Measurements from ENCODE around the gene PYGB. TPM values are rescaled to one million over a fixed set of nuclear protein-coding genes. Genes with fewer than 3 reads are reported as not detected.
A peak's percentile ranks its signal among the peaks of the same experiment; 100 is the strongest.

Gene PYGB
- total RNA-seq, 8 experiments from 2014 or later: 40.5 to 140 (median 65.8) TPM

DNA sequence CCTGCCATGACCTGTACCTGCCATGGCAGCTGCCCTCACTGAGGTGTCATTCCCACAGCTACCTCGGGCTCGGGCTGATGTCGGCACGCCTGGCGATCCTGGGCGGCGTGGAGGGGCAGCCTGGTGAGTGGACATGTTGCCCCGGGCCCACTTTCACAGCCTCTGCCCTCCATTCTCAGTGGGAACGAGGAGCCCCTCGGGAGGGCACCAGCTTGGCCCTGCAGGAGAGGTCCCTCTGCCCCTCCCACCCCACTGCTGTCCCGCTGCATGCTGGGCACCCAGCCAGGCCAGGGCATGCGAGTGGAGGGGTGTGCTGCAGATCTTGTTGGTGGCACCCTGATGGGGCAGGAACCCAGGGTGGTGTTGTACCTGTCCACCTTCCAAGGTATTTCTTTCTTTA is 29.4 kb upstream of the PYGB start:
- Histone ChIP-seq H3K27ac (no peak overlapping the region), H3K4me1 (replicated peaks in 1 of 2) (peaks cover 6 to 14% of the 10 kb centered on the region in 2 donors), H3K4me3 (no peak overlapping the region)
- no peak for ATAC-seq (replicated peaks in 6 of 8)
- no CpG with 5 or more reads among the region's 12 CpGs for WGBS, 10 experiments
- in situ Hi-C loops (cut with MboI; ENCODE audit: low pct_unique_long_range_greater_than_20kb in 2 of 9, low sequenced_read_pairs in 9 of 9, unreplicated experiment in 9 of 9): no loop called here

DNA sequence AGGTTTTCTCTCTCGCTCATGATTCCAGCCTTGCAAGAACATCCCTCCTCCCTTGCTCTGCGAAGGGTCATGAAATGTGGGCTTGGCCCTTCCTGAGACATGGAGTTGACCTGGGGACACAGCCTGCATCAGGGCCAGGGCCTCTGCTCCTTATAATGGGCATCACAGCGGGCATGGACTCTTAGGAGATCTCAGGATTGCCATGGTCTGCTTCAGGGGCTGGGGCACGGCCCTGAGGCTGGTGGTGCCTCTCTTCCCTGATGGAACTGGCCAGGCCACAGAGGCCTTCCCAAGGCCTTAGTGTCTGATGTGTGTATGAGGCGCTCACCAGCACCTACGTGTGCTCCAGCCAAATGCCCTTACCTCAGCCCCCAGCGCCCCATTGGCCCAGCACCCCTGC is 28.5 kb upstream of the PYGB start:
- ATAC-seq (replicated peaks in 6 of 8): no peak
- in situ Hi-C loops (cut with MboI; ENCODE audit: low pct_unique_long_range_greater_than_20kb in 2 of 9, low sequenced_read_pairs in 9 of 9, unreplicated experiment in 9 of 9): no loop called here

DNA sequence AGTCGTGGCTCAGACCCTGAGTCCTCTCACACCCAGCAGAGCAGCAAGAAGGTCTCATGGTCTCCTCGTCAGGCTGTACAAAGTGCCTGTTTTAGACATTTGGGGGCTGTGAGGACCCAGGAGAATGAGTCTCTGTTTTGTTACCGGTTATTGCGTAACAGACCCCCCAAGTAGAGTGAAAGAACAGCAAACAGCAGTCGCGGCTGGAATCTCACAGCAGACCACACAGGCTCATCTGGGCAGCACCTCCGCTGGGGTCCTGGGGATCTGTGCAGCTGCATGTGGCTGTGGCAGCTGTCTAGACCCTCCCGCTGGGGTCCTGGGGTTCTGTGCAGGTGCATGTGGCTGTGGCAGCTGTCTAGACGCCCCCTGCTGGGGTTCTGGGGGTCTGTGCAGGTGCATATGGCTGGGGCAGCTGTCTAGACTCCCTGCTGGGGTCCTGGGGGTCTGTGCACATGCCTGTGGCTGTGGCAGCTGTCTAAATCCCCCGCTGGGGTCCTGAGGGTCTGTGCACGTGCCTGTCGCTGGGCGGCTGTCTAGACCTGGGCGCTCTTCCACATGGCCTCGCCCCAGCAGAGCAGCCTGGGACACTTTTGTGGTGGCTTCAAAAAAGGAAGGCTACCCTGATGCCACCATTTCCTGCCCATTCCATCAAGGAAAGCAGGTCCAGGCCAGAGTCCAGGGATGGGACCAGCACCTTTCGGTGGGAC is 27.7 kb upstream of the PYGB start:
- Histone ChIP-seq H3K4me3 (no peak overlapping the region), H3K27ac (no peak overlapping the region), H3K4me1 (replicated peaks in 1 of 2) (peaks cover 7 to 14% of the 10 kb centered on the region in 2 donors)
- peak in 1 of 8 experiments; percentile 27 for ATAC-seq (replicated peaks in 6 of 8)
- WGBS, 10 experiments: 40 to 100% (median 85%) methylated on average over 1 to 9 of the region's 16 CpGs; no CpG with 5 or more reads in 2 of the 10 experiments
- in situ Hi-C loops (cut with MboI; ENCODE audit: low pct_unique_long_range_greater_than_20kb in 2 of 9, low sequenced_read_pairs in 9 of 9, unreplicated experiment in 9 of 9): no loop called here

More for the DNA sequence above, 28.5 kb upstream of the PYGB start:
- 80 to 100% methylated on average over 1 of the region's 7 CpGs; no CpG with 5 or more reads in 8 of the 10 experiments for WGBS, 10 experiments
- H3K4me3 ChIP-seq: no peak overlapping the region
- no peak overlapping the region for H3K27ac ChIP-seq
- peaks cover 7 to 14% of the 10 kb centered on the region in 2 donors for H3K4me1 ChIP-seq (replicated peaks in 1 of 2)

DNA sequence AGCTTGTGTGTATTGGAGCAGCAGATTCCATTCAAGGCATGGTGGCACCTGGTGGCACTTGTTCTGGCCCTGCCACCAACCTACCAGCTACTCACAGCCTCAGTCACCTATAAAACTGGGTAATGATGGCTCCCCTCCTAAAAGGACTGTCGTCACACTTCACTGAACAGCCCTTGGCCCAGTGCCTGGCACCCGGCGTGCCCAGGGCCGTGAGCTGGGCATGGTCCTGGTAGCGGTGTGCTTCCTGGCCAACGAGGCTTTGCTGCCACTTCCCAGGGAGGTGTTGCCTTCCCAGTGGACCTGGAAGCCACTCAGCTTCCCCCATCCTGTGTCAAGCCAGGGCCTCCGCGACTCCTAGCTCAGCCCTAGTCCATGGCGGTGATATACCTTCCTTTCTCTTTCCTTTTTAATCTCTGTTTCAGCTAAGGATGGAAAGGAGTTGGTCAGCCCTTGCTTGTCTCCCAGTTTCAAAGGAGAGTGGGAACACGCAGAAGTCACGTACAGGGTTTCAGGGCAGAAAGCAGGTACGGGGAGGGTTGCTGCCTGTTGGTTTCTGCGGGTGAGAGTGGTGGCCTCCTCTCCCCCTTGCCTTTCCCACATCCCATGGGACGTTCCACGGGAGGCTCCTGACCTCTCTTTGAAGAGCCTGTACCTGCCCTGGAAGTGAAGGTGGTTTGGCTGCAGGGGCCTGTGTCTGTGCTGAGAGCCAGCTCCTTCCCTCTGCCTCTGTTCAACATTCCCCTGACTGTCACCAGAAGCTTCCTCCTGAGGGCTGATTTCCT is 26.9 kb upstream of the PYGB start:
- in situ Hi-C loops (cut with MboI; ENCODE audit: low pct_unique_long_range_greater_than_20kb in 2 of 9, low sequenced_read_pairs in 9 of 9, unreplicated experiment in 9 of 9): no loop called here
- no peak for ATAC-seq (replicated peaks in 6 of 8)
- Histone ChIP-seq H3K4me1 (replicated peaks in 1 of 2) (peaks cover 7 to 14% of the 10 kb centered on the region in 2 donors), H3K4me3 (no peak overlapping the region), H3K27ac (no peak overlapping the region)
- WGBS, 10 experiments: 60 to 100% (median 95%) methylated on average over 1 to 9 of the region's 15 CpGs; no CpG with 5 or more reads in 4 of the 10 experiments

DNA sequence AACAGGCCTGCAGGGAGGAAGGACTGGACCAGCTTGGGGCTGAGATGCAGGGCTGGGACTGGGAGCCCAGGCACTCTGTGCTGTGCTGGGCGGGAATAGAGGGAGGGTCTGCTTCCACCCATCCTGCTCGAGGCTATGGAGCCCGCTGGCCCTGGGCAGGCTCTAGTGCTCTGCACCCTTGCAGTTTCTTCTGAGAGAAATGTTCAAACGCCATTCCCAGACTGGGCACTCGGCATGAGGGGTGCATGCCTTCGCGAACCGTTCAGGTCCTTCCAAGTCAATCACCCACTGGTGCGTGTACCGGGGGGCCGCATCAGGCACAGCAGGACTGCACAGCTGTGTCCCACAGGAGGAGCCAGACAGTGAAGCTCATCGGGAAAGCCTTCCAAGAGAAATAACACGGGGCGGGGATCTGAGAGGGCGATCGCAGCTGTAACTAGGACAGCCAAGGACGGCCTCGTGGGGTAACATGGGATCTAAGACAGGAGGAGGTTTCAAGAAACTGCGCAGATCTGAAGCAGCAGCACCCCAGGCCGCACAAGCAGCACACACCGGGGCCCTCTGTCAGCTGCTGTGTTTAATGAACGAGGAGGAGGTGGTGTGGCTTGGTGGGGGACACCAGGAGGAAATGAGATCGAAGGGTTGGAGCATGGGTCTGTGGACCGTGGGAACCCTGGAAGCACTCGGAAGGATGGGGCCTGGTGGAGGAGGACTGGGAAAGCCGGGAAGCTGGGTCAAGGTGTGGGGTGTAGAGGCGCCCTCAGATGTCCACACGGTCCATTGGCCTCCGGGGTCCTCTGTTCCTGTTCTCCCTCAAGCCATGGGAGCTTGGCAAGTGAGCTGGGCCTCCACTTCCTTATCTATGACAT is 26.1 kb upstream of the PYGB start:
- no peak for ATAC-seq (replicated peaks in 6 of 8)
- 60 to 100% (median 91%) methylated on average over 1 to 21 of the region's 29 CpGs; no CpG with 5 or more reads in 2 of the 10 experiments for WGBS, 10 experiments
- peak overlapping the region in 1 of 2 donors; percentile 73 for H3K27ac ChIP-seq
- in situ Hi-C loops (cut with MboI; ENCODE audit: low pct_unique_long_range_greater_than_20kb in 2 of 9, low sequenced_read_pairs in 9 of 9, unreplicated experiment in 9 of 9): no loop called here
- H3K4me3 ChIP-seq: no peak overlapping the region
- H3K4me1 ChIP-seq (replicated peaks in 1 of 2): peaks cover 7 to 16% of the 10 kb centered on the region in 2 donors

DNA sequence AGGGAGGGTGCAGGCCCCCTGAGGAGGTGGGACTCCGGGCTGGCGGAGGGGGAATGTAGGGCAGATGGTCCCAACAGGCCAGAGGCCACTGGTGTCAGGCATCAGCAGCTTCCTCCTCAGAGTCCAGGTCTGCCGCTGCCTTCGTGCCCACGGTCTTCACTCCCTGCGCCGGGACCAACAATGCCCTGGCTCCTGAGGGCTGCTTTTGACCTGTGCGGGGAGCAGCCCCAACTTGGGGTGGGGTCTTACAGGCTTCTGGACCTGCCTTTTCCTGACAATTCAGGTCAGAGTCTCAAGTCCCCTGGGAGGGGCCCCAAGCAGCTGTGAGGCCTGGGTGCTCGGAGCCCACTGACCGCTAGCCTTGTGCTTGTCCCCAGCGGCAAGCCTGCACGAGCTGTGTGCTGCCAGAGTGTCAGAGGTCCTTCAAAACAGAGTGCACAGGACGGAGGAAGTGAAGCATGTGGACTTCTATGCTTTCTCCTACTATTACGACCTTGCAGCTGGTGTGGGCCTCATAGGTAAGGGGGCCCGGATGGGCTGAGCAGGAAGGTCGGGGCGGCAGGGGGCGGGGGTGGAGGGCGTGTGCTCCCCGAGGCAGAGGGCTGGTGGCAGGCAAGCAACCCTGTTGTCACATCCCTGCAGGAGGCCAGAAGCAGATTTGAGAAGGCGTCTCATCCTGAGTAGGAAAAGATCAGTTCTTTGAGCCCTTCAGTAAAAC is 25.3 kb upstream of the PYGB start:
- in situ Hi-C loops (cut with MboI; ENCODE audit: low pct_unique_long_range_greater_than_20kb in 2 of 9, low sequenced_read_pairs in 9 of 9, unreplicated experiment in 9 of 9): no loop called here

DNA sequence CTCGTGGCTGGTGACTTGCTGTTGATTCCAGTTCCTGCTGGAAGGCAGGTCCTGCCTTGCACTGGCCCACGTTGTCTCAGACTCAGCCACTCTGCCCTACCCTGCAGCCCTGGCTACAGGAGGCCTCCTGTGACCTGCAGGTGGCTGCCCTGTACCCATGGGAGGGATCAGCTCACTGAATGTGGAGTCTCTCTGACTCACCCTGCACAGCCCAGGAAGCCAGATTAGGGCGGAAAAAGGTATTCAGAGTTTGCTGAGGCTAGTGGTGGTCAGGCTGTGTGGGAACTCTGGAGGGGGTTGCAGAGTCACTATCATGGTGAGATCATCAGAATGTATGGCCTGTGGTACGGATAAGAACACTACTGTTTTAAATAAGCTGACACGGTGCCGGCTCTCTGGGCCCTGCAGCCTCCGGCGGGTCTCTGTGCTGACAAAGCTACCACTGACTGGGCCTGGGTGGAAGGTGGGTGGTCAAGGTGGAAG is 24.7 kb upstream of the PYGB start:
- peaks cover 11 to 21% of the 10 kb centered on the region in 2 donors for H3K4me1 ChIP-seq (replicated peaks in 1 of 2)
- in situ Hi-C loops (cut with MboI; ENCODE audit: low pct_unique_long_range_greater_than_20kb in 2 of 9, low sequenced_read_pairs in 9 of 9, unreplicated experiment in 9 of 9): no loop called here
- WGBS, 10 experiments: 10 to 100% (median 58%) methylated on average over 1 to 6 of the region's 8 CpGs
- peak; percentile 62 to 99 (median 96) for ATAC-seq (replicated peaks in 6 of 8)
- no peak overlapping the region for H3K4me3 ChIP-seq
- H3K27ac ChIP-seq: peak overlapping the region; percentile 63 to 73

More for the DNA sequence above, 25.3 kb upstream of the PYGB start:
- ATAC-seq (replicated peaks in 6 of 8): peak in 1 of 8 experiments; percentile 3
- 20 to 90% (median 80%) methylated on average over 1 to 2 of the region's 21 CpGs; no CpG with 5 or more reads in 6 of the 10 experiments for WGBS, 10 experiments
- H3K4me3 ChIP-seq: no peak overlapping the region
- peak overlapping the region; percentile 63 to 73 for H3K27ac ChIP-seq
- peaks cover 11 to 21% of the 10 kb centered on the region in 2 donors for H3K4me1 ChIP-seq (replicated peaks in 1 of 2)

DNA sequence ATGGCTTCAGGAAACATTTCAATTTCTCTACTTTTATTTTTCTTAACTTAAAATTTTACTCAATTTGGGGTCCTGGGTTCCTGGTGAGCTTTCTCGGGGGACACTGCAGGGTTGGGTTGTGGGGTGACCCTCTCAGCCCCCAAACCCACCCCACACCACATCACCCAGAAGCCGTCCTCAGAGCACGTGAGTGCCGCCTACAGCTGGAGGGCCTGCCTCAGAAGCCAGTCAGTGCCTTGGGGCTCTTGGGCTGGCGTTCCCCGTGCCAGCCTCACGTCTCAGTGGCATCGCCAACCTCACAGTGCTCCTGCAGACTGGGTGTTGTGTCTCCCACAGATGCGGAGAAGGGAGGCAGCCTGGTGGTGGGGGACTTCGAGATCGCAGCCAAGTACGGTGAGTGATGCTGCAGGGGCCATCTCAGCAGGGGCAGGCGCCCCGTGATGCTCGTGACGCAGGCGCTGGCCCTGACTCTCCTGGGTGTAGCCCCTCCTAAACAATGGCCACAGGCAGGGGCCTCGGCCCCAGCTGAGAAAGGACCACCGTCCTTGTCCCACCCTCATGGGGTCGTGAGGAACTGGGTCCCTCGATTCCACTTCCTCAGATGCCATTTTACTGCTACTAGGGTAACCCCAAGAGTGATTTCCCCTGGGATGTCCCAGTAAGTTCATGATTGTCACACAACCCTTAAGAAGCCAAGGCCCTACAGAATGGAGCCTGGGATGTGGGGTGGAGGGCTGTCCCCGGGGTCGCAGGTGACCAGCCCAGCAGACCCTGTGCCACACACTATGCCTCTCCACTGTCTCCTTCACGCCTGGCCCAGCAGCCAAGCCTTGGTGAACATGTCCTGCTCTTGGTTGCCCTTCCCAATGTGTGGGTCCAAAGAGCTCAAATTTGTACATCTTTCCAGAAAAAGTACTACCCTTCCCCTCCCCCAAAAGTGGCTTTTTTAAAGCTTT is 23.8 kb upstream of the PYGB start:
- Histone ChIP-seq H3K27ac (no peak overlapping the region), H3K4me1 (replicated peaks in 1 of 2) (peaks cover 11 to 21% of the 10 kb centered on the region in 2 donors), H3K4me3 (no peak overlapping the region)
- ATAC-seq (replicated peaks in 6 of 8): no peak
- in situ Hi-C loops (cut with MboI; ENCODE audit: low pct_unique_long_range_greater_than_20kb in 2 of 9, low sequenced_read_pairs in 9 of 9, unreplicated experiment in 9 of 9): no loop called here
- WGBS, 10 experiments: 50 to 100% (median 92%) methylated on average over 1 to 8 of the region's 24 CpGs; no CpG with 5 or more reads in 4 of the 10 experiments

DNA sequence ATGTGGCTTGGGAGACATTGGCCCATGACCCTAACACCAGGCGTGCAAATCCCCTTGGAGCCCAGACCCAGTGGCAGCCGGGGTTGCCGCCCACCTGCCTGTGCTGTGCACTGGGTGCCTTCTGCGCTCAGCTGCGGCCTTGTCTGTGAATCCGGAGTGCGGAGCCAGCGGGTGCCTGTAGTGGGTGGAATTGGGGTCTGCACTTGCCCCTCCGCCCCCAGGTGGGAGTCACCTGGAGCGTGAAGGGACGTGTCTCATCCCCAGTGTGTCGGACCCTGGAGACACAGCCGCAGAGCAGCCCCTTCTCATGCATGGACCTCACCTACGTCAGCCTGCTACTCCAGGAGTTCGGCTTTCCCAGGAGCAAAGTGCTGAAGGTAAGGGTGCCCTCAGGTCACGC is 22.9 kb upstream of the PYGB start:
- in situ Hi-C loops (cut with MboI; ENCODE audit: low pct_unique_long_range_greater_than_20kb in 2 of 9, low sequenced_read_pairs in 9 of 9, unreplicated experiment in 9 of 9): no loop called here
- 80 to 100% (median 98%) methylated on average over 1 to 9 of the region's 16 CpGs; no CpG with 5 or more reads in 4 of the 10 experiments for WGBS, 10 experiments
- no peak for ATAC-seq (replicated peaks in 6 of 8)
- Histone ChIP-seq H3K4me3 (no peak overlapping the region), H3K27ac (no peak overlapping the region), H3K4me1 (replicated peaks in 1 of 2) (peaks cover 11 to 26% of the 10 kb centered on the region in 2 donors)

DNA sequence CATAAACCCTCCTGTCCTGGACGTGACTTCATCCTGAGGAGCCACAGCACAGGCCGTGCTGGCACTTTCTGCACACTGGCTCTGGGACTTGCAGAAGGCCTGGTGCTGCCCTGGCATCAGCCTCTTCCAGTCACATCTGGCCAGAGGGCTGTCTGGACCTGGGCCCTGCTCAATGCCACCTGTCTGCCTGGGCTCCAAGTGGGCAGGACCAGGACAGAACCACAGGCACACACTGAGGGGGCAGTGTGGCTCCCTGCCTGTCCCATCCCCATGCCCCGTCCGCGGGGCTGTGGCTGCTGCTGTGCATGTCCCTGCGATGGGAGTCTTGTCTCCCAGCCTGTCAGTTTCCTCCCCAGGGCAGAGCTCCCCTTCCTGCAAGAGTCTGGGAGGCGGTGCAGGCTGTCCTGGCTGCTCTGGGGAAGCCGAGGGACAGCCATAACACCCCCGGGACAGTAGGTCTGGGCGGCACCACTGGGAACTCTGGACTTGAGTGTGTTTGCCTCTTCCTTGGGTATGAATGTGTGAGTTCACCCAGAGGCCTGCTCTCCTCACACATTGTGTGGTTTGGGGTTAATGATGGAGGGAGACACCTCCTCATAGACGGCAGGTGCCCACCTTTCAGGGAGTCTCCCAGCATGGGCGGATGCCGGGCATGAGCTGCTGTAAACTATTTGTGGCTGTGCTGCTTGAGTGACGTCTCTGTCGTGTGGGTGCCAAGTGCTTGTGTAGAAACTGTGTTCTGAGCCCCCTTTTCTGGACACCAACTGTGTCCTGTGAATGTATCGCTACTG is 22.0 kb upstream of the PYGB start:
- no peak overlapping the region for H3K27ac ChIP-seq

More for the DNA sequence above, 22.0 kb upstream of the PYGB start:
- Histone ChIP-seq H3K4me3 (no peak overlapping the region), H3K4me1 (replicated peaks in 1 of 2) (peaks cover 18 to 35% of the 10 kb centered on the region in 2 donors)
- in situ Hi-C loops (cut with MboI; ENCODE audit: low pct_unique_long_range_greater_than_20kb in 2 of 9, low sequenced_read_pairs in 9 of 9, unreplicated experiment in 9 of 9): no loop called here
- WGBS, 10 experiments: 83 to 100% (median 94%) methylated on average over 1 to 8 of the region's 16 CpGs; no CpG with 5 or more reads in 5 of the 10 experiments
- no peak for ATAC-seq (replicated peaks in 6 of 8)
